Measurements from ENCODE around the gene YEATS2.
"Not testable (repeated sequence)": the region's sequence is repeated elsewhere in the genome, so short reads cannot be mapped to it uniquely, and the experiment has no call there.

YEATS2 gene

GRCh38 chr3:183776451-183776850 lies 78.9 kb downstream of the YEATS2 start:
- DNase-seq (ENCODE audit: low spot score): not testable (repeated sequence)

GRCh38 chr3:183777016-183777618 lies 79.5 kb downstream of the YEATS2 start:
- no peak for DNase-seq (ENCODE audit: low spot score)

- DNase-seq (ENCODE audit: low spot score): no peak
Observed at GRCh38 chr3:183779896-183780465, 82.4 kb downstream of the YEATS2 start.

- DNase-seq (ENCODE audit: low spot score): no peak
Observed at GRCh38 chr3:183781246-183781645, 83.6 kb downstream of the YEATS2 start.

GRCh38 chr3:183782576-183783276 lies 85.1 kb downstream of the YEATS2 start:
- DNase-seq (ENCODE audit: low spot score): no peak

- not testable (repeated sequence) for DNase-seq (ENCODE audit: low spot score)
Observed at GRCh38 chr3:183784503-183784902, 86.9 kb downstream of the YEATS2 start.

GRCh38 chr3:183789826-183790225 lies 92.2 kb downstream of the YEATS2 start:
- DNase-seq (ENCODE audit: low spot score): no peak

- no peak for DNase-seq (ENCODE audit: low spot score)
Observed at GRCh38 chr3:183790700-183791099, 93.1 kb downstream of the YEATS2 start.

GRCh38 chr3:183792976-183793375 lies 95.4 kb downstream of the YEATS2 start:
- DNase-seq (ENCODE audit: low spot score): no peak

- no peak for DNase-seq (ENCODE audit: low spot score)
Observed at GRCh38 chr3:183794452-183794851, 96.9 kb downstream of the YEATS2 start.

GRCh38 chr3:183796372-183796771 lies 98.8 kb downstream of the YEATS2 start:
- DNase-seq (ENCODE audit: low spot score): no peak

- no peak for DNase-seq (ENCODE audit: low spot score)
Observed at GRCh38 chr3:183797996-183798395, 100.4 kb downstream of the YEATS2 start.

GRCh38 chr3:183799461-183799860 lies 101.9 kb downstream of the YEATS2 start:
- no peak for DNase-seq (ENCODE audit: low spot score)

GRCh38 chr3:183800243-183800863 lies 102.8 kb downstream of the YEATS2 start:
- DNase-seq (ENCODE audit: low spot score): no peak

- DNase-seq (ENCODE audit: low spot score): no peak
Observed at GRCh38 chr3:183801601-183802000, 104.0 kb downstream of the YEATS2 start.

- DNase-seq (ENCODE audit: low spot score): peak; percentile 70
Observed at GRCh38 chr3:183802989-183803388, 105.4 kb downstream of the YEATS2 start.

GRCh38 chr3:183807209-183807728 lies 109.7 kb downstream of the YEATS2 start:
- no peak for DNase-seq (ENCODE audit: low spot score)

GRCh38 chr3:183807881-183808280 lies 110.3 kb downstream of the YEATS2 start:
- no peak for DNase-seq (ENCODE audit: low spot score)

GRCh38 chr3:183808355-183808754 lies 110.8 kb downstream of the YEATS2 start:
- no peak for DNase-seq (ENCODE audit: low spot score)

- no peak for DNase-seq (ENCODE audit: low spot score)
Observed at GRCh38 chr3:183809270-183809669, 111.7 kb downstream of the YEATS2 start.

GRCh38 chr3:183810643-183811594 lies 113.3 kb downstream of the YEATS2 start:
- DNase-seq (ENCODE audit: low spot score): no peak

- DNase-seq (ENCODE audit: low spot score): no peak
Observed at GRCh38 chr3:183811638-183812037, 114.0 kb downstream of the YEATS2 start.

All from cerebellar cortex (tissue), 1 donor.